Measurements from ENCODE around the gene TRMT1. TPM values are rescaled to one million over a fixed set of nuclear protein-coding genes. Genes with fewer than 3 reads are reported as not detected.
A peak's percentile ranks its signal among the peaks of the same experiment; 100 is the strongest.

The TRMT1 gene
- total and polyA plus RNA-seq, 4 donors: 14.4 to 48.2 (median 43.8) TPM

GRCh38 chr19:13092158-13092543 is 24.4 kb downstream of the TRMT1 start:
- WGBS, 2 donors: 84 to 88% methylated on average over 2 of the region's 2 CpGs
- DNase-seq: no peak
- H3K4me3 ChIP-seq: no peak overlapping the region
- H3K27me3 ChIP-seq (ENCODE audit: control insufficient read depth in 3 of 3, insufficient read depth in 3 of 3, low read length in 2 of 3): no peaks in the 10 kb centered on the region
- peak overlapping the region; percentile 47 to 78 for H3K27ac ChIP-seq (ENCODE audit: low read depth in 1 of 2, low read length in 1 of 2)
- no peak for TF ChIP-seq CTCF (IDR thresholded peaks at IDR 0.05; ENCODE audit: control extremely low read depth, extremely low read depth)
- no peak overlapping the region for H3K9ac ChIP-seq (ENCODE audit: insufficient read depth in 1 of 2, low read length in 2 of 2)
- peaks cover 0 to 49% (median 13%) of the 10 kb centered on the region in 5 donors for H3K4me1 ChIP-seq (ENCODE audit: control insufficient read depth in 5 of 5, insufficient read depth in 5 of 5, low read length in 5 of 5)
- peaks cover 3 to 25% (median 6%) of the 10 kb centered on the region in 4 donors for H3K36me3 ChIP-seq (ENCODE audit: control insufficient read depth in 4 of 4, insufficient read depth in 4 of 4, low read length in 4 of 4)
- no peaks in the 10 kb centered on the region for H3K9me3 ChIP-seq (ENCODE audit: control insufficient read depth in 4 of 4, insufficient read depth in 3 of 4, low read length in 3 of 4)
- ATAC-seq (ENCODE audit: insufficient read depth, low FRiP score): no peak

- no peak for TF ChIP-seq CTCF (IDR thresholded peaks at IDR 0.05; ENCODE audit: control extremely low read depth, extremely low read depth)
- peak; percentile 92 to 97 (median 96) for DNase-seq
- 52 to 57% methylated on average over 25 of the region's 25 CpGs for WGBS, 2 donors
- H3K4me1 ChIP-seq (ENCODE audit: control insufficient read depth in 5 of 5, insufficient read depth in 5 of 5, low read length in 5 of 5): peaks cover 0 to 49% (median 13%) of the 10 kb centered on the region in 5 donors
- no peak overlapping the region for H3K9ac ChIP-seq (ENCODE audit: insufficient read depth in 1 of 2, low read length in 2 of 2)
- peaks cover 3 to 28% (median 9%) of the 10 kb centered on the region in 4 donors for H3K36me3 ChIP-seq (ENCODE audit: control insufficient read depth in 4 of 4, insufficient read depth in 4 of 4, low read length in 4 of 4)
- H3K27me3 ChIP-seq (ENCODE audit: control insufficient read depth in 3 of 3, insufficient read depth in 3 of 3, low read length in 2 of 3): no peaks in the 10 kb centered on the region
- no peak overlapping the region for H3K4me3 ChIP-seq
- ATAC-seq (ENCODE audit: insufficient read depth, low FRiP score): no peak
- H3K27ac ChIP-seq (ENCODE audit: low read depth in 1 of 2, low read length in 1 of 2): peak overlapping the region; percentile 47 to 78
- H3K9me3 ChIP-seq (ENCODE audit: control insufficient read depth in 4 of 4, insufficient read depth in 3 of 4, low read length in 3 of 4): no peaks in the 10 kb centered on the region
These were observed 25.0 kb downstream of the TRMT1 start for GRCh38 chr19:13091400-13092157.

- no peak for TF ChIP-seq CTCF (IDR thresholded peaks at IDR 0.05; ENCODE audit: control extremely low read depth, extremely low read depth)
- Histone ChIP-seq H3K4me1 (ENCODE audit: control insufficient read depth in 5 of 5, insufficient read depth in 5 of 5, low read length in 5 of 5) (peaks cover 0 to 50% (median 13%) of the 10 kb centered on the region in 5 donors), H3K36me3 (ENCODE audit: control insufficient read depth in 4 of 4, insufficient read depth in 4 of 4, low read length in 4 of 4) (peaks cover 3 to 26% (median 10%) of the 10 kb centered on the region in 4 donors), H3K9me3 (ENCODE audit: control insufficient read depth in 4 of 4, insufficient read depth in 3 of 4, low read length in 3 of 4) (no peaks in the 10 kb centered on the region), H3K27ac (ENCODE audit: low read depth in 1 of 2, low read length in 1 of 2) (peak overlapping the region in 1 of 2 donors; percentile 65), H3K9ac (ENCODE audit: insufficient read depth in 1 of 2, low read length in 2 of 2) (peak overlapping the region in 1 of 2 donors; percentile 65), H3K27me3 (ENCODE audit: control insufficient read depth in 3 of 3, insufficient read depth in 3 of 3, low read length in 2 of 3) (no peaks in the 10 kb centered on the region), H3K4me3 (no peak overlapping the region)
- 79 to 84% methylated on average over 10 of the region's 10 CpGs for WGBS, 2 donors
- DNase-seq: no peak
- no peak for ATAC-seq (ENCODE audit: insufficient read depth, low FRiP score)
These were observed 25.9 kb downstream of the TRMT1 start for GRCh38 chr19:13090511-13091231.
